MM.1S (cell line): ENCODE measurements around the gene HRAS.

Source experiments
- EZH2 ChIP-seq: fragments of 300-600 bp; sonication (generic); optimal IDR thresholded peaks from 2 replicates; pipeline ENCODE3; 2017; ENCODE audit warnings: low read depth, mild to moderate bottlenecking, antibody characterized with exemption, low read length, mixed read lengths
- EZH2phosphoT487 ChIP-seq: fragments of 300-600 bp; sonication (generic); IDR thresholded peaks from 2 replicates; pipeline ENCODE4 v1.6.1; 2018; ENCODE audit warnings: antibody characterized with exemption, low read length
- TF ChIP-seq, protein P1 (sequence below): fragments of 300-600 bp; sonication (generic); IDR thresholded peaks from 2 replicates; pipeline ENCODE4 v1.5.1; 2016; ENCODE audit warnings: antibody characterized with exemption, low read length, mixed read lengths

DNA sequence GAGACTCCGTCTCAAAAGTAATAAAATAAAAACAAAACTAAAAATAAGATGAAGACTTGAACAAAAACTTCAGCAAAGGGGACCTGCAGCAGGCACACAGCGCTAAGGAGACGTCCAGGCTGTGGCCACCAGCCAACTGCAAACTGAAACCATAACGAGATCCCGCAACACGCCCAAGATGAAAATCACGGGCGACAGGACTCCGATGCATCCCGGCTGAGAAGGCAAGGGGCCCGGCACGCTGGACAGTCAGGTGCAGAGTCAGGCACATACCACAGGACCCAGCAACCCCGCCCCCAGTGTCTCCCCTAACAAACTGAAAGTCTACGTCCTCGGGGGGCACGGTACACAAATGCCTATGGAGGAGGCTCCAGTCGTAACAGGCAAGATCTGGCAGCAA is 9.2 kb downstream of the HRAS start:
- TF ChIP-seq, protein P1, sequence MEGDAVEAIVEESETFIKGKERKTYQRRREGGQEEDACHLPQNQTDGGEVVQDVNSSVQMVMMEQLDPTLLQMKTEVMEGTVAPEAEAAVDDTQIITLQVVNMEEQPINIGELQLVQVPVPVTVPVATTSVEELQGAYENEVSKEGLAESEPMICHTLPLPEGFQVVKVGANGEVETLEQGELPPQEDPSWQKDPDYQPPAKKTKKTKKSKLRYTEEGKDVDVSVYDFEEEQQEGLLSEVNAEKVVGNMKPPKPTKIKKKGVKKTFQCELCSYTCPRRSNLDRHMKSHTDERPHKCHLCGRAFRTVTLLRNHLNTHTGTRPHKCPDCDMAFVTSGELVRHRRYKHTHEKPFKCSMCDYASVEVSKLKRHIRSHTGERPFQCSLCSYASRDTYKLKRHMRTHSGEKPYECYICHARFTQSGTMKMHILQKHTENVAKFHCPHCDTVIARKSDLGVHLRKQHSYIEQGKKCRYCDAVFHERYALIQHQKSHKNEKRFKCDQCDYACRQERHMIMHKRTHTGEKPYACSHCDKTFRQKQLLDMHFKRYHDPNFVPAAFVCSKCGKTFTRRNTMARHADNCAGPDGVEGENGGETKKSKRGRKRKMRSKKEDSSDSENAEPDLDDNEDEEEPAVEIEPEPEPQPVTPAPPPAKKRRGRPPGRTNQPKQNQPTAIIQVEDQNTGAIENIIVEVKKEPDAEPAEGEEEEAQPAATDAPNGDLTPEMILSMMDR, result no peak
- TF ChIP-seq EZH2, result no peak
- no peak for TF ChIP-seq EZH2phosphoT487
